Transverse colon (tissue), 4 donors: ENCODE data around the gene PDLIM1. TPM values are rescaled to one million over a fixed set of nuclear protein-coding genes. Genes with fewer than 3 reads are reported as not detected.
A peak's percentile ranks its signal among the peaks of the same experiment; 100 is the strongest.

Source experiments
- DNase-seq: peaks from one replicate; pipeline ENCODE4 v3.0.0-alpha.2; 2019
- H3K27ac ChIP-seq, 4 donors: fragments of 200-600 bp; sonication (generic); 2 replicates each; pipeline ENCODE4 v1.5.1; 2016 to 2018; ENCODE audit warnings: inconsistent platforms in 4 of 4
- H3K27me3 ChIP-seq: fragments of 200-600 bp; sonication (generic); 2 replicates; pipeline ENCODE4 v1.5.1; 2017; ENCODE audit warnings: inconsistent platforms
- H3K36me3 ChIP-seq, 4 donors: fragments of 200-600 bp; sonication (generic); 2 replicates each; pipeline ENCODE4 v1.5.1; 2017 to 2019; ENCODE audit warnings: inconsistent platforms in 4 of 4
- H3K4me1 ChIP-seq, 4 donors: fragments of 200-600 bp; sonication (generic); 2 replicates each; pipeline ENCODE4 v1.5.1; 2017 to 2020; ENCODE audit warnings: inconsistent platforms in 4 of 4
- H3K4me3 ChIP-seq, 4 donors: fragments of 200-600 bp; sonication (generic); 1 replicate in 1 of 4; 2 replicates in 3 of 4; pipeline versions ENCODE4 v1.5.1 to v1.6.1; 2017 to 2019; ENCODE audit warnings: inconsistent platforms in 4 of 4
- H3K9me3 ChIP-seq, 2 donors: fragments of 200-600 bp; sonication (generic); 2 replicates each; pipeline ENCODE4 v1.5.1; 2017 to 2019; ENCODE audit warnings: inconsistent platforms in 2 of 2
- EP300 ChIP-seq: sonication (generic); formaldehyde crosslinking; IDR thresholded peaks from one replicate; pipeline ENCODE4 v1.6.1; 2017; ENCODE audit warnings: antibody characterized with exemption, low read depth
- POLR2A ChIP-seq: fragments of 450-650 bp; IDR thresholded peaks from one replicate; pipeline ENCODE4 v1.6.1; 2016; ENCODE audit warnings: antibody characterized with exemption, mild to moderate bottlenecking, moderate library complexity
- POLR2AphosphoS5 ChIP-seq, 3 donors: sonication (generic); formaldehyde crosslinking; IDR thresholded peaks; one replicate each; pipeline ENCODE4 v1.6.1; 2016; ENCODE audit warnings: antibody characterized with exemption in 3 of 3
- WGBS, 2 donors: methylation state at CpG; one replicate each; pipeline ENCODE4 v1.1.5; 2018; ENCODE audit warnings: low coverage in 1 of 2; 5-methylcytosine and 5-hydroxymethylcytosine counted together
- in situ Hi-C, 4 donors: fragments of 200-750 bp; cut with MboI; loops; one replicate each; pipeline versions ENCODE4 v1.15.0 to v1.15.1; 2017; ENCODE audit warnings: low sequenced_read_pairs in 3 of 4, low pct_ligation_motif_present in 1 of 4, low pct_unique_long_range_greater_than_20kb in 1 of 4
- intact Hi-C: fragments of 100-400 bp; cut with DNase I; formaldehyde crosslinking; loops from one replicate; pipeline ENCODE4 v1.15.1; 2023; ENCODE audit warnings: low total_unique reads
- total RNA-seq, 4 donors: library from RNA; depleted of rRNA; stranded (reverse); fragments of >200 nt; gene quantifications; one replicate each; pipeline ENCODE4 v1.1.0, GENCODE V29; 2016
- TF ChIP-seq, protein P1 (sequence below), 5 experiments: fragments of 200-600 bp in 3 of 5; fragments of 450-650 bp in 2 of 5; sonication (generic) in 3 of 5; IDR thresholded peaks; 1 replicate in 2 of 5; 2 replicates in 3 of 5; pipeline ENCODE4 v1.5.1; 2016 to 2017; ENCODE audit warnings: antibody characterized with exemption in 5 of 5, inconsistent platforms in 3 of 5, mild to moderate bottlenecking in 2 of 5, moderate library complexity in 1 of 5

PDLIM1 gene
- total RNA-seq, 4 donors from 2014 or later = 201 to 259 (median 225) TPM

DNA sequence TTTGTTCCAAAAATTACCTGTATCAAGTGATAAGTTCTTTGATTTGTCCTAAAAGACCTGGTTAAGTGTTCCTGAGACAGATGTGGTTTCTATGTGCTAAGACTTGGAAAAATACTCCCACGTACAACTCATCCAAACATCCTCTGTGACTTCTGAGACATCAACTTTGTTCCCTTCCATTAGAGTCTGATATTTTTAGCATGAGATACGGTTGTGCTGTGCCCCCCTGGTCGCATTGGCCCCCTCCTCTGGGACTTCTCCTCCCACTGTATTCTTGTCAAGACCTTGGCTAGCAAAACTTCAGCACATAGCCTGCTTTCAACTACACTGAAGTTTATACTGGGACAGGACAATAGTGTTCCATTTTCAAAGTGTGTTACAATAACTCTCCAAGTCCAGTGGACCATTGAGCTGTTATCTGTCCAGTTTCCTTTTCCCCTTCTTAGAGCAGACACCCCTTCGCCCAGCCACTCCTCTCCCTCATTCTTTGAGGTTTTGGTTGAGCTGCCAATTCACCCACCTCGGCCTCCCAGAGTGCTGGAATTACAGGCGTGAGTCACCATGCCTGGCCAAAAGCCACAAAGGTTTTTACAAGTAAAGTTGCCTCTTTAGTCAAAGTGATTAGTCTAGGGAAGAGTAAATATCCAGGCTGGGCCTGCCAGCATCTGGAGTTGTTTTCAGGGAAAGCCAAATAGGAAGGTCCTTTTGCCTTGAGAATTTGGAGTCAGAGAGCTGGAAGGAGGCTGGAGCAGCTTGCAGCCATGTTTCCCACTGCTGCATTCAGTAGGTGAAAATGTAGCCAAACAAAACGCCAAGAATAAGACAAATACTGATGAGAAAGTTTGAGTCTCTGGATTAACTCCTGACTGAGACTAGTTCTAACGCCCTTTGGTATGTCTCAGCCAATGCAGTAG, 17.8 kb upstream of the PDLIM1 start:
- peak; percentile 90 for DNase-seq
- WGBS, 2 donors = 31 to 32% methylated on average over 6 to 8 of the region's 8 CpGs
- H3K27me3 ChIP-seq = no peaks in the 10 kb centered on the region
- in situ Hi-C loops (no loop called here), intact Hi-C loops (no loop called here)
- no peaks in the 10 kb centered on the region for H3K36me3 ChIP-seq
- no peak overlapping the region for H3K4me3 ChIP-seq
- H3K4me1 ChIP-seq = peaks cover 6 to 50% (median 28%) of the 10 kb centered on the region in 4 donors
- no peaks in the 10 kb centered on the region for H3K9me3 ChIP-seq
- TF ChIP-seq EP300 (no peak), POLR2AphosphoS5 (IDR thresholded peaks at IDR 0.05) (peak; percentile 35 to 78 (median 72))
- peak overlapping the region; percentile 78 to 84 (median 80) for H3K27ac ChIP-seq

DNA sequence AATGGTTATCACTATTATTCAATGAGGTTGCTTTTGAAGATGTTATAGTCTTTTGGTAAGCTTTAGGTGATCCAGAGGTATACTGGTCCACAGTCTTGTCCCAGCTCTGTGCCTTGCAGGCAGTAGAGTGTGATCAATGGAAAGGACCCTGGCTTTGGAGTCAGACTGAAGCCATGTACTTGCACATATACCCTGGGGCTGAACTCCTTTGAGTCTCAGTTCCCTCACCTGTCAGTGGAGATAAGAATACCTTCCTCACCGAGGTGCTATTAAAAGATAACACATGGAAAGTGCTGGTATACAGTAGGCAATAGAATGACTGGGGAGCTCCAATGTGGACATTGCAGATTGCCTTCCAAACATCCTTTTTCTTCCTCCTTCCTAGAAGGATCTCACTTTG, 16.0 kb upstream of the PDLIM1 start:
- Histone ChIP-seq H3K9me3 (no peaks in the 10 kb centered on the region), H3K4me3 (no peak overlapping the region), H3K27ac (no peak overlapping the region), H3K4me1 (peaks cover 6 to 46% (median 28%) of the 10 kb centered on the region in 4 donors), H3K27me3 (no peaks in the 10 kb centered on the region), H3K36me3 (no peaks in the 10 kb centered on the region)
- intact Hi-C loops = no loop called here
- in situ Hi-C loops = no loop called here
- DNase-seq = no peak
- 63% methylated on average over 1 of the region's 1 CpG; no CpG with 5 or more reads in 1 of the 2 donors for WGBS, 2 donors
- TF ChIP-seq EP300 (no peak), POLR2A (no peak), POLR2AphosphoS5 (IDR thresholded peaks at IDR 0.05) (no peak)
- TF ChIP-seq, protein P1, sequence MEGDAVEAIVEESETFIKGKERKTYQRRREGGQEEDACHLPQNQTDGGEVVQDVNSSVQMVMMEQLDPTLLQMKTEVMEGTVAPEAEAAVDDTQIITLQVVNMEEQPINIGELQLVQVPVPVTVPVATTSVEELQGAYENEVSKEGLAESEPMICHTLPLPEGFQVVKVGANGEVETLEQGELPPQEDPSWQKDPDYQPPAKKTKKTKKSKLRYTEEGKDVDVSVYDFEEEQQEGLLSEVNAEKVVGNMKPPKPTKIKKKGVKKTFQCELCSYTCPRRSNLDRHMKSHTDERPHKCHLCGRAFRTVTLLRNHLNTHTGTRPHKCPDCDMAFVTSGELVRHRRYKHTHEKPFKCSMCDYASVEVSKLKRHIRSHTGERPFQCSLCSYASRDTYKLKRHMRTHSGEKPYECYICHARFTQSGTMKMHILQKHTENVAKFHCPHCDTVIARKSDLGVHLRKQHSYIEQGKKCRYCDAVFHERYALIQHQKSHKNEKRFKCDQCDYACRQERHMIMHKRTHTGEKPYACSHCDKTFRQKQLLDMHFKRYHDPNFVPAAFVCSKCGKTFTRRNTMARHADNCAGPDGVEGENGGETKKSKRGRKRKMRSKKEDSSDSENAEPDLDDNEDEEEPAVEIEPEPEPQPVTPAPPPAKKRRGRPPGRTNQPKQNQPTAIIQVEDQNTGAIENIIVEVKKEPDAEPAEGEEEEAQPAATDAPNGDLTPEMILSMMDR (IDR thresholded peaks at IDR 0.05) = no peak

DNA sequence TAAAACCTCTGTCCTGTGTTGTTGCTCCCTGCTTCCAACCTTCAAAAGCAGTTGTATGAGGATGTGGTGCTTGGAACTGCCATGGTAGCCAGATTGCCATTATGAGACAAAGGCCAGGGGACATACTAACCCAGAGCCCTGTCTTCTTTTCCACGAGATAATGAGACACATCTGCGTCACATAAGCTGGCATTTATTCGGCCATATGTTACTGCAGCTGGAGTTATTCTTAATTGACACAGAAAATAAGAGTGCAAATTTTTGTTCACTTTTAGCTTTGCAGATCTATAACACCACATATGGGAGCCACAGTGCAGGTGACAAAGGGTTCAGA, 15.5 kb upstream of the PDLIM1 start:
- intact Hi-C loops = no loop called here
- TF ChIP-seq EP300 (no peak), POLR2A (no peak), POLR2AphosphoS5 (IDR thresholded peaks at IDR 0.05) (no peak)
- TF ChIP-seq, protein P1 (IDR thresholded peaks at IDR 0.05) = no peak
- Histone ChIP-seq H3K9me3 (no peaks in the 10 kb centered on the region), H3K27ac (no peak overlapping the region), H3K27me3 (no peaks in the 10 kb centered on the region), H3K4me3 (no peak overlapping the region), H3K36me3 (no peaks in the 10 kb centered on the region), H3K4me1 (peaks cover 6 to 46% (median 28%) of the 10 kb centered on the region in 4 donors)
- DNase-seq = no peak
- 88% methylated on average over 3 of the region's 3 CpGs; no CpG with 5 or more reads in 1 of the 2 donors for WGBS, 2 donors
- in situ Hi-C loops = no loop called here

DNA sequence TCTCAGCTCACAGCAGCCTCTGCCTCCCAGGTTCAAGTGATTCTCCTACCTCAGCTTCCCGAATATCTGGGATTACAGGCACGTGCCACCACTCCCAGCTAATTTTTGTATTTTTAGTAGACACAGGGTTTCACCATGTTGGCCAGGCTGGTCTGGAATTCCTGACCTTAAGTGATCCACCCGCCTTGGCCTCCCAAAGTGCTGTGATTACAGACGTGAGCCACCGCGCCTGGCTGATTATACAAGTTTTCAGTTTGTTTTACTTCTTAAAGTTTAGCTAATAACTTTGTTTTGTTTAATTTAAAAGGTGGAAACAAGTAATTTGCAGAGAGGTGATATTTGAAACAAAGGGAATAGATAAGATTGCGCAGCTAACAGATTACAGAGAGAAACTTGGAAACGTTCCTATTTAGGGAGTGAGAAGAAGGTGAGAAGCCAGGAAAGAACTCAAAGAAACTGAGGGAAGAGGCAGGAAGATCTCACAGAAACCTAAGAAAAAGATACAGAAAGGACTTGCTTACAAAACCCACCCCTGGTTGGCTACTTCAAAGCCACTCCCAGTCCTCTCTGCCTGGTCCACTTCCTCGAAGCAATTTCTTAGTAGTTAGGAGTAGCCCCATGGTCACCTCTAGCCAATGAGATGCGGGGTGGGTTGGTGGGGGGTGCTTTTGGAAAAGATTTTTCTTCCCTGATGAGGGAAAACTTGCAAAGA, 15.0 kb upstream of the PDLIM1 start:
- TF ChIP-seq, protein P1 (IDR thresholded peaks at IDR 0.05) = no peak
- TF ChIP-seq EP300 = no peak
- TF ChIP-seq POLR2AphosphoS5 (IDR thresholded peaks at IDR 0.05) = no peak
- no peak for TF ChIP-seq POLR2A
- H3K27ac ChIP-seq = peak overlapping the region in 1 of 4 donors; percentile 11
- no peaks in the 10 kb centered on the region for H3K36me3 ChIP-seq
- intact Hi-C loops = no loop called here
- WGBS, 2 donors = 41 to 48% methylated on average over 5 to 10 of the region's 10 CpGs
- H3K4me3 ChIP-seq = no peak overlapping the region
- no peaks in the 10 kb centered on the region for H3K9me3 ChIP-seq
- no peak for DNase-seq
- peaks cover 6 to 46% (median 28%) of the 10 kb centered on the region in 4 donors for H3K4me1 ChIP-seq
- in situ Hi-C loops = no loop called here
- H3K27me3 ChIP-seq = no peaks in the 10 kb centered on the region
